ENCODE data around the gene SIGLEC6. TPM values are rescaled to one million over a fixed set of nuclear protein-coding genes. Genes with fewer than 3 reads are reported as not detected.

SIGLEC6 gene
- total RNA-seq, 1 experiment from 2014 or later: 10.0 TPM

GRCh38 chr19:51544038-51544437 lies 12.6 kb upstream of the SIGLEC6 start:
- no peak overlapping the region for H3K27ac Mint-ChIP-seq (ENCODE audit: unreplicated experiment)
- no peaks in the 10 kb centered on the region for H3K27me3 ChIP-seq (replicated peaks; ENCODE audit: control insufficient read depth, insufficient read depth, low read length)
- H3K4me3 Mint-ChIP-seq (ENCODE audit: unreplicated experiment): no peak overlapping the region
- H3K4me1 Mint-ChIP-seq (ENCODE audit: low read depth, unreplicated experiment): peaks cover 30% of the 10 kb centered on the region
- H3K4me1 ChIP-seq: peaks cover 22% of the 10 kb centered on the region
- TF ChIP-seq, protein P1, sequence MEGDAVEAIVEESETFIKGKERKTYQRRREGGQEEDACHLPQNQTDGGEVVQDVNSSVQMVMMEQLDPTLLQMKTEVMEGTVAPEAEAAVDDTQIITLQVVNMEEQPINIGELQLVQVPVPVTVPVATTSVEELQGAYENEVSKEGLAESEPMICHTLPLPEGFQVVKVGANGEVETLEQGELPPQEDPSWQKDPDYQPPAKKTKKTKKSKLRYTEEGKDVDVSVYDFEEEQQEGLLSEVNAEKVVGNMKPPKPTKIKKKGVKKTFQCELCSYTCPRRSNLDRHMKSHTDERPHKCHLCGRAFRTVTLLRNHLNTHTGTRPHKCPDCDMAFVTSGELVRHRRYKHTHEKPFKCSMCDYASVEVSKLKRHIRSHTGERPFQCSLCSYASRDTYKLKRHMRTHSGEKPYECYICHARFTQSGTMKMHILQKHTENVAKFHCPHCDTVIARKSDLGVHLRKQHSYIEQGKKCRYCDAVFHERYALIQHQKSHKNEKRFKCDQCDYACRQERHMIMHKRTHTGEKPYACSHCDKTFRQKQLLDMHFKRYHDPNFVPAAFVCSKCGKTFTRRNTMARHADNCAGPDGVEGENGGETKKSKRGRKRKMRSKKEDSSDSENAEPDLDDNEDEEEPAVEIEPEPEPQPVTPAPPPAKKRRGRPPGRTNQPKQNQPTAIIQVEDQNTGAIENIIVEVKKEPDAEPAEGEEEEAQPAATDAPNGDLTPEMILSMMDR (IDR thresholded peaks at IDR 0.05; ENCODE audit: insufficient read depth in 1 of 2, low read depth in 1 of 2, low read length in 1 of 2, severe bottlenecking in 1 of 2, unreplicated experiment in 1 of 2): no peak
- intact Hi-C loops (cut with micrococcal nuclease; ENCODE audit: unreplicated experiment): no loop called here
- H3K4me3 ChIP-seq (ENCODE audit: low read depth, low read length): no peak overlapping the region
- H3K36me3 ChIP-seq (ENCODE audit: control insufficient read depth, insufficient read depth, low read length): no peaks in the 10 kb centered on the region
- DNase-seq: no peak
- H3K27me3 Mint-ChIP-seq (ENCODE audit: insufficient read depth, unreplicated experiment): no peaks in the 10 kb centered on the region
- CTCF ChIA-PET: no interaction called here
- POLR2A ChIA-PET: no interaction called here
- no peaks in the 10 kb centered on the region for H3K9me3 ChIP-seq
- H3K36me3 Mint-ChIP-seq (ENCODE audit: insufficient read depth, unreplicated experiment): no peaks in the 10 kb centered on the region
- no peaks in the 10 kb centered on the region for H3K9me3 Mint-ChIP-seq (ENCODE audit: unreplicated experiment)
- no TSS peak for BruUV-seq (replicated peaks)

GRCh38 chr19:51542699-51543098 lies 11.2 kb upstream of the SIGLEC6 start:
- Histone ChIP-seq H3K9me3 (no peaks in the 10 kb centered on the region), H3K27me3 (replicated peaks; ENCODE audit: control insufficient read depth, insufficient read depth, low read length) (no peaks in the 10 kb centered on the region), H3K4me3 (ENCODE audit: low read depth, low read length) (no peak overlapping the region), H3K4me1 (peaks cover 19% of the 10 kb centered on the region), H3K36me3 (ENCODE audit: control insufficient read depth, insufficient read depth, low read length) (no peaks in the 10 kb centered on the region)
- Mint-ChIP-seq H3K4me3 (ENCODE audit: unreplicated experiment) (no peak overlapping the region), H3K9me3 (ENCODE audit: unreplicated experiment) (no peaks in the 10 kb centered on the region), H3K36me3 (ENCODE audit: insufficient read depth, unreplicated experiment) (no peaks in the 10 kb centered on the region), H3K27me3 (ENCODE audit: insufficient read depth, unreplicated experiment) (no peaks in the 10 kb centered on the region), H3K27ac (ENCODE audit: unreplicated experiment) (no peak overlapping the region), H3K4me1 (ENCODE audit: low read depth, unreplicated experiment) (peaks cover 25% of the 10 kb centered on the region)
- intact Hi-C loops (cut with micrococcal nuclease; ENCODE audit: unreplicated experiment): no loop called here
- ChIA-PET CTCF (no interaction called here), POLR2A (no interaction called here)
- TF ChIP-seq, protein P1 (IDR thresholded peaks at IDR 0.05; ENCODE audit: insufficient read depth in 1 of 2, low read depth in 1 of 2, low read length in 1 of 2, severe bottlenecking in 1 of 2, unreplicated experiment in 1 of 2): no peak
- no TSS peak for BruUV-seq (replicated peaks)
- no peak for DNase-seq

DNA sequence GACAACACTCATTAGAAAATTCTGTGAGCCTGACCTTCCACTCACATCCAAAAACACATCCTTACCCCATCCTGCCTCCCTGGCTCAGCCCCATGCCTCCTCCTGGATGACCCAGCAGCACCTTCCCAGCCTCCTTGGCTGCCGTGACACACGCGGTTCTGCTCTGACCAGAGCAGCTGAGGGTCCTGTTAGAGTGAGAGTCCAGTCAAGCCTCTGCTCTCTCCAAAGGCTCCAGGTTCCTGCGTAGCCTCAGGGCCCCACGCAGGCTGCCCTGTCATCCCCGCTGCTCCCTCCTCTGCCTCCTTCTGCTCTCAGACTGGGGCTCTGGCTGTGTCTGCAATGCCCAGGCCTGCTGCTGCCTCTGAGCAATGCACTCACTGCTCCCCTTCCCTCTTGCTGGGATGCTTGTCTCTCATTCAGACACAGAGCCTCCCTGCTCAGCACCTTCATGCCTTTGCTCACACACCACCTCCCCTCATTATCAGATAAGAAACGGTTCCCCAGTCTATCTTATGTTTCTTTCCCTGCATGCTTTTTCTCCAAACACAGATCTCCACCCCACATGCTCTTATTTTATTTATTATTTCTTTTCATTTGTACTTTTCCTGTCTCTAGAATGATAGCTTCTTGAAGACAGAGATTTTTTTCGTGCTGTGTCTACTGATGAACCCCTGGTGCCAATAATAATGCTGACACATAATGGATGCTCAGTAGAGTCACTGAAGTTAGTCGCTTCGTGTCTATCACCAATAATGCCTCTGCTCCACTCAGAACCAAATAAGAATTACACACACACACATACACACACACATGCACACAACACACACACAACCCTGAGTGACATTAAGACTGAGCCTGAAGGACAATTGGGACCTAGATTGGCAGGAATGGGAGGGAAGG lies 10.2 kb upstream of the SIGLEC6 start:
- Mint-ChIP-seq H3K27ac (ENCODE audit: unreplicated experiment) (no peak overlapping the region), H3K4me3 (ENCODE audit: unreplicated experiment) (no peak overlapping the region), H3K9me3 (ENCODE audit: unreplicated experiment) (no peaks in the 10 kb centered on the region), H3K4me1 (ENCODE audit: low read depth, unreplicated experiment) (peaks cover 17% of the 10 kb centered on the region), H3K36me3 (ENCODE audit: insufficient read depth, unreplicated experiment) (no peaks in the 10 kb centered on the region), H3K27me3 (ENCODE audit: insufficient read depth, unreplicated experiment) (no peaks in the 10 kb centered on the region)
- Histone ChIP-seq H3K36me3 (ENCODE audit: control insufficient read depth, insufficient read depth, low read length) (no peaks in the 10 kb centered on the region), H3K4me1 (peaks cover 9% of the 10 kb centered on the region; the same call in 1 of the 2 replicates), H3K4me3 (ENCODE audit: low read depth, low read length) (no peak overlapping the region), H3K9me3 (no peaks in the 10 kb centered on the region), H3K27me3 (replicated peaks; ENCODE audit: control insufficient read depth, insufficient read depth, low read length) (no peaks in the 10 kb centered on the region)
- intact Hi-C loops (cut with micrococcal nuclease; ENCODE audit: unreplicated experiment): no loop called here
- no TSS peak for BruUV-seq (replicated peaks)
- ChIA-PET CTCF (interaction anchor here (0.7 kb wide), 1 partner anchor 1576 kb away, joined by 3 read pairs; no protein-coding TSS in a partner anchor), POLR2A (no interaction called here)
- TF ChIP-seq, protein P1 (IDR thresholded peaks at IDR 0.05; ENCODE audit: insufficient read depth in 1 of 2, low read depth in 1 of 2, low read length in 1 of 2, severe bottlenecking in 1 of 2, unreplicated experiment in 1 of 2): no peak
- DNase-seq: no peak
